Measurements from ENCODE around the gene KRTAP10-5.

The KRTAP10-5 gene

DNA sequence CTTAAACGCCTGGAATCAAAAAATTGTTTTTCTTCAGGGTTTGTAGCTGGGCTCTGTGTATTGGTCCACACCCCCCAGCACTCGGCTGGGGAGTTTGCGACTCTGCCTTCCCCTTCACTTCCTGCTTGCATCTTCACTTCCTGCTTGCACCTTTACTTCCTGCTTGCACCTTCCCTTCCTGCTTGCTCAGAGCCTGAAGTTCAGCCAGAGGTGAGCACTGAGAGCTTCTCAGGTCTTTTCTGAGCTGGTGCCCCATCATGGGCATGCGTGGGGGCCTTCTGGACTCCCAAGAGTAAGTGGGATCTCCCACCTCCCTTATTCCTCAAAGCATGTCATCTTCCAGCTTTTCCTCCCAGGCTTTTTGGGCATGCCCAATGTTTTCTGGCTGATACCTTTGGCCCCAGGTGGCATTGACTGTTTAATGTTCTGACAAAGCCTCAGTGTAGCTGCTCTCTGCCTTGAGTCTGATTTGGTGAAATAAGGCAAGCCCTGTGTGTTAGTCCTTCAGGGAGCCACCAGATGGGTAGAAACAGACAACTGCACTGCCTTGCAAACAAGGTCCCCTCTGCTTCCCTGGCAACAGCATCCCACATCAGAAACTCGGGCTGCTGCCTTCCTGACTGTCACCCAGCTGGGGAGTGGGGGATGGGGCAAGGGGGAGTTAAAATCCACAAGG lies 32.6 kb downstream of the KRTAP10-5 start:
- TF ChIP-seq CTCF (IDR thresholded peaks at IDR 0.05; ENCODE audit: low read depth, low read length), result no peak
- DNase-seq (ENCODE audit: extremely low read depth, low read depth), result no peak

DNA sequence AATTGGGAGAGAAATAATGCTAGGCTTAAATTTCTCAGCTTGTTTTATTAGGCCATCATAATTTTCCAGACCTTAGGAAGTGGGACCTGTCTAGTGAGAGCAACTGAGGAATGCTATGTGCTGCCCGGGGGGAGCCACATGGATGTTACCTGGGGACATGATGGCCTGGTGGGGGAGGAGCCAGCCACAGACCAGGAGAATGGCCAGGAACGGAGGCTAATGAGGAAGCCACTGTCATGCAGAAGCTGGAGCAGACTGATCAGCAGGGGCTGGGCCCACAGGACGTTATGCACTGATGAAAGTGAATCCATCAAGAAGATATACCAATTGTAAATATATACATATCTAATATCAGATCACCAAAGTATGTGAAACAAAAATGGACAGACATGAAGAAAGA lies 35.8 kb downstream of the KRTAP10-5 start:
- DNase-seq (ENCODE audit: extremely low read depth, low read depth), result no peak
- no peak for TF ChIP-seq CTCF (IDR thresholded peaks at IDR 0.05; ENCODE audit: low read depth, low read length)

GRCh38 chr21:44542716-44543115 lies 37.7 kb downstream of the KRTAP10-5 start:
- TF ChIP-seq CTCF (IDR thresholded peaks at IDR 0.05; ENCODE audit: low read depth, low read length), result no peak
- DNase-seq (ENCODE audit: extremely low read depth, low read depth), result no peak

DNA sequence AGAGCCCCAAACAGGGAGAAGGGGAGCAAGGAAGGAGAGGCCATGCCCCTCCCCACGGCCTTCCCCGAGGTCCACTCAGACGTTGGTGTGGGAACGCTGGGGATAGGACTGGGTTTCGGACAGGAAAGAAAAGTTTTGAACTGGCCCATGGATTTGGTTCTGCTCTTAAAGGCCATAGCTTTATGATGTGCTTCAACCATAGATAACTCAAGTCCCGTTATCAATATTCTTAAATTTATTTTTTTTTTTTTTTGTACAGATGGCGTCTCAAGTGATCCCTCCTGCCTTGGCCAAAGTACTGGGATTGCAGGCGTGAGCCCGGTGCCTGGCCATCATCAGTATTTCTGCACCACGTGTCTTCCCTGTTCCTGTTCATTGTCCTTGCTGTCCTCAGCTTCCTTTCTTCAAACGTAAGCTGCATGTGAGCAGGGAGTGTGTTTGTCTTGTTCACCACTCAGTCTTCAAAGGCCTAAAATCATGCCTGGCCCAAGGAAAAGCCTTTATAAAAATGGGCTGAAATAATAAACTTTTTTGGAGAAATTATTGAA lies 39.6 kb downstream of the KRTAP10-5 start:
- DNase-seq (ENCODE audit: extremely low read depth, low read depth), result no peak
- TF ChIP-seq CTCF (IDR thresholded peaks at IDR 0.05; ENCODE audit: low read depth, low read length), result no peak

- DNase-seq (ENCODE audit: extremely low read depth, low read depth), result no peak
- TF ChIP-seq CTCF (IDR thresholded peaks at IDR 0.05; ENCODE audit: low read depth, low read length), result no peak
Measured at GRCh38 chr21:44539991-44540666, 40.3 kb downstream of the KRTAP10-5 start, which contains the start of gene KRTAP10-1. TSS of gene KRTAP10-1 (minus strand) at chr21:44540195. CDS start at chr21:44540150, 45 bp downstream.

GRCh38 chr21:44539046-44539445 lies 41.4 kb downstream of the KRTAP10-5 start:
- TF ChIP-seq CTCF (IDR thresholded peaks at IDR 0.05; ENCODE audit: low read depth, low read length), result no peak
- DNase-seq (ENCODE audit: extremely low read depth, low read depth), result no peak

Measured in AG09319 (cell line).